HUDEP-2 (cell line): ENCODE measurements around the gene NTRK2.
A peak's percentile ranks its signal among the peaks of the same experiment; 100 is the strongest.

ENCODE experiments used
- DNase-seq, 76 experiments: peaks; one replicate each; lab custom pipeline; 2025; ENCODE audit not compliant: unreplicated experiment in 76 of 76; lab: John Stamatoyannopoulos, UW

Gene NTRK2

DNA sequence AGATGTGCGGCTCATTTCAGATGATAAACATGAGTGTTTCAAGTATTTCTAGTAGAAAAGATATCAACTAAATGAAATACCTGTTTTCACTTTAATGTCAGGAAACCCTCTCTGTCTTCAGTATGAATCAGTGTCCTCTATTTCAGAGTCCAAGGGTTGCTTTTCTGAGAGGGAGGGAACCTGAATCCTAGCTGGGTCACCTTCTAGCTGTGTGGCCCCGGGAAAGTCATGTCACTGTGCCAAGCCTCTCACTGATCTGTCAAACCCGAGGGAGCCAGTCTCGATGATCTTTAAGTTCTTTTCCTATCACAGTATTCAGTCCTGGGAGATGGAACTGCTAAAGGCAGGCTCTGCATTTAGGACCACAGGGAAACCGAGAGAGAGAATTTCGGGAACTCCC lies 258.9 kb downstream of the NTRK2 start:
- DNase-seq = no peak

- no peak for DNase-seq
Measured at GRCh38 chr9:84929068-84929467, 259.5 kb downstream of the NTRK2 start.

DNA sequence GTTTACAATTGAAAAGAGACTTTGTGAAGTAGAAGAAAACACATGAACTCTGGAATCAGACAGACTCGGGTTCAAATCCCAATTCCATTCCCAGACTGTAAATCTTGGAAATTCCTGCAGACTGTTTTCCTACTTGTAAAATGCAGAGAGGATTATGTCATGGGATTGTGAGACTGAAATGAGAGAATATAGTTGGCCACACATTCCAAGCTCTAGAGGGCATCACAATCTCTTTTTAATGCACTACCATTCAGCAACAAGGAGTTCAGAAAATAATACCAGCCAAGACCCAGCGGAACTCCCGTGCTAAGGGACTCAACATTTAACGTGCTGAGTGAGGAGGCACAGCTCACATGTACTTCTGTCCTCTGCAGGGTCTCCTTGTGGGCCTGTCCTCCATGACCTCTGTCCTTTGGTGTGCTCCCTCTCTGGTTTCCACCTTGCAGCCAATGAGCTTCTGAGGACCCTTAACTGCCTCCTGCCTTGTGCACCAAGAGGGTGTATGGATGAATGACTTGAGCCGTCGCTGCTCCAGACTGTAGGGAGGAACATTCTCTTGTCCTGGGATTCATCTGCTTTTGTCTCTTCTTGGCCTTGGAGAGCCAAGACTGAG lies 263.5 kb downstream of the NTRK2 start:
- DNase-seq = no peak

- DNase-seq = no peak
Measured at GRCh38 chr9:84935528-84936117, 266.1 kb downstream of the NTRK2 start.

GRCh38 chr9:84937180-84937579 lies 267.7 kb downstream of the NTRK2 start:
- no peak for DNase-seq

DNA sequence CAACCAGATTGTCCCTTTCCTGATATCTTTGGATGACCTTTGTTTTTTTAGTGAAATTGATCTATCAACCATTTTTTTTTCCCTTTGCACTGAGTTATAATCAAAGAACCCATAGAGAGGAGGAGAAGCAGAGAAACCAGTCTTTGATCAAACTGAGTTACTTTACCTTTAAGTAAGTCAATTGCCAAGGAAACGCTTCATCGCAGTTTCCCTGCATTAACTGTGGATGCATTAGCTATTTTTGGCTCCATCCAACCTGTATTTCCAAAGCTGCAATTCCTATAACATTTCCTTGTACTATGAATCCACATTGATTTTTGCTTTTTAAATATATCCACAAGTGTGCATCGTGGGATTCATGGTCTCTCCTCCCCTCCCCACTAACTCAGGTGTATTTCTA lies 268.1 kb downstream of the NTRK2 start:
- no peak for DNase-seq

- DNase-seq = no peak
Measured at GRCh38 chr9:84939774-84940173, 270.2 kb downstream of the NTRK2 start.

DNA sequence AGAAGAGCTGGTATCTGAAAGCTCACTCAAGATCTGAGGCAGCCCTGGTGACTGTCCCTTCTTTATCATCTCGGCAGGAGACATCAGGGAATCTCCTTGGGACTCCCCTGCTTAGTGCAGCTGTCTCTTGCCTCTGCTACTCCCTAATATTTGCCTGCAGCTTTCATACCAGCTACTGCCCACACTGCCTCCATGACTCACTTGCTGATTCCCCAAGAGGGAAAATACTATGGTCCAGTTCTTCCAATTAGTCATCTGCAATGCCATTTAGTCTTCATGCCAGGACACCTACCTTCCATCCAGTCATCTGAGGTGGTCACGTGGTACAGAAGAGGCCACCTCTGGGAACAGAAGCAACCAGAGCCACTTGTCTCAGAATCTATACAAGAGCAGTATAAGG lies 270.8 kb downstream of the NTRK2 start:
- DNase-seq = no peak

GRCh38 chr9:84941792-84942191 lies 272.3 kb downstream of the NTRK2 start:
- DNase-seq = no peak

GRCh38 chr9:84943482-84944050 lies 274.0 kb downstream of the NTRK2 start:
- DNase-seq = no peak

- DNase-seq = no peak
Measured at GRCh38 chr9:84945878-84946538, 276.5 kb downstream of the NTRK2 start.

DNA sequence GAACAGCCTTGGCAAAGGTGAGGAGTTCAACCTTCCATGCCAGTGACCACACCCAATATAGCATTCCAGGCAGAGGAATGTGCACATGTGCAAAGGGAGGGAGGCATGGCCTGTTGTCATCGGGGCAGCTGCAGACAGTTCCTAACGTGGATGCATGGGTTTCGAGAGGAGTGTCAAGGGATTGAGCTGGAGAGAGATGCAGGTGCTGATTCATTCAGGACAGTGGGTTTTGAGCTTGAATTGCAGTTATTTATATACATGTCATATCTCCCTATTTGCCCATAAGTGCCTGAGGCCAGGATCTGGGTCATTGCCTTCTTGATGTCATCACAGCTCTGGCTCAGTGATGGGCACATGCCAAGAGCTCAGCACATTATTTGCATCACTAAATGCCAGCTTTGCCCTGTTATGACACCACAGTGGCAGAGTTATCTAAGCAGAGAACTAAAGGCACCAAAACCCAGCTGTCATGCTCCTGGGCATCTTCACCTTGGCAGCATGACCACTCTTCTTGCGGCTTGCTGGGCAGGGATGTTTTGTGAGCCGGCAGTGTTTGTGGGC lies 278.0 kb downstream of the NTRK2 start:
- DNase-seq = no peak

- no peak for DNase-seq
Measured at GRCh38 chr9:84949258-84949657, 279.7 kb downstream of the NTRK2 start.

DNA sequence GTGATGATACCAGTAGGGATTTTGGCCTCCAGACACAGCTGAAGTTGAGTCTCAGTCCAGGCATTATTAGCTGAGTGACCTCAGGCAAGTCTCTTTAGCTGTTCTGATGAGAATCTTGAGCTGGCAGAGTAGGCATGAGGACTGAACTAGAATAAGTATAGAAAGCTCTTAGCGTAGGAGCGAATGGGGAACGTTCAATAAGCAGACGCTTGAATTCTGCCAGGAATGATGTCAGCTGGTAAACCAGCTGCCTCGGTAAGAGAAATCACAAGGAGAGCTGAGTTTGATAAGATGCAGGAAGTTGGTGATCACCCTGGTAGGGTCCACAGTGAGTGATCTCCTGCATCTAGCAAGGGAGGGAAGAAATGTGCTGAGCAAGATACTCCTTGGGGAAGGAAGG lies 280.4 kb downstream of the NTRK2 start:
- DNase-seq = no peak

DNA sequence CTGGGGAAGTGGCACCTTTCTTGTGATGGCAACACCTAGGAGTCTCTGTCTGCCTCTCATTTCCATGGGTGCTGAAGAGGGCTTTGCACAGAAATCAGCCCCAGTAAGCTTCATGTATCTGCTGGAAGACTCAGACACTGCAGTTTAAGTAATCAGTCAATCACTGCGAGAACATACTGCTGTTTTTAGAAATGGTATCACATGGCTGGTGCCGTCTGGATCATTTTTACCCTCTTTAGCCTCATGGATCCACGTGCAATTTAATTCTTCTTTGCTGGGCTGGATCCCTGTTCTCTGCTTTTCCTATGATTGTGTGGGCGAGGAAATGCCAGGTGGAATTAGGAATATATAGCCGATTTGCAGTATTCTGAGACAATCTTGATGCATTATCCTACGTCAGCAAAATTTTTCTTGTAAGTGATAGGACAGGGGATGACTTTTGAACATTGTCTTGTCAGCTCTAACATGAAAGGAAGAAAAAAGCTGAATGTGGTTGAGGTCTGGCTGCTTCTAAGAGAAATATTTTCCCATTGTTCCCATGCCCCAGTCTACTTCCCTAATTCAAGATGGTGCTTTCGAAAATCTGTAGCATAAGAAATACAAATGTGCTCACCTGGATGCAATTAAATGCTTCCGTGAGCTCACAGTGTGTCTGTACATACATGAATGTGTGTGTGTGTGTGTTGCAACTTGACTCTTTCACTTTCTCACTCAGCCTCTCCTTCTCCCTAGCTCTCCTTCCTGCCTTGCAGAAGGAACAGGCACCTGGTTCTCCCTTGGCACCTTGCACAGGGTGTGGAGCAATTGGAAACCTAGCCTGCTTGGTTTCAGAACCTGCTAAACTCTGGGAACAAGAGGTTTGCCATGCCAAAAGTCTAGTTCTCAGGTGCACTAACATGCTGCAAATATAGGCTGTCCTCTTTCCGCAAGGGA lies 281.6 kb downstream of the NTRK2 start:
- no peak for DNase-seq

- no peak for DNase-seq
Measured at GRCh38 chr9:84953252-84953773, 283.8 kb downstream of the NTRK2 start.

GRCh38 chr9:84953797-84954705 lies 284.5 kb downstream of the NTRK2 start:
- DNase-seq = peak in 62 of 76 experiments; percentile 1 to 77 (median 35)

DNA sequence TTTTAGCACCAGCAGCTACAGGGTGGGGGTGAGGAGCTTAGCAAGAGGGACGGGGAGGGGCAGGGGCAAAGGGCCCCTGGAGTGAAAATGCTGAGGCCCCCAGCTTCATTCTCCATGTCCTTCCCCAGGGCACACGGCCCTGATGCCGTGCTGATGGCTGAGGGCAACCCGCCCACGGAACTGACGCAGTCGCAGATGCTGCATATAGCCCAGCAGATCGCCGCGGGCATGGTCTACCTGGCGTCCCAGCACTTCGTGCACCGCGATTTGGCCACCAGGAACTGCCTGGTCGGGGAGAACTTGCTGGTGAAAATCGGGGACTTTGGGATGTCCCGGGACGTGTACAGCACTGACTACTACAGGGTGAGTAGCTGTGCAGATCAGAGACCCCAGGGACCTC lies 285.6 kb downstream of the NTRK2 start:
- no peak for DNase-seq

DNA sequence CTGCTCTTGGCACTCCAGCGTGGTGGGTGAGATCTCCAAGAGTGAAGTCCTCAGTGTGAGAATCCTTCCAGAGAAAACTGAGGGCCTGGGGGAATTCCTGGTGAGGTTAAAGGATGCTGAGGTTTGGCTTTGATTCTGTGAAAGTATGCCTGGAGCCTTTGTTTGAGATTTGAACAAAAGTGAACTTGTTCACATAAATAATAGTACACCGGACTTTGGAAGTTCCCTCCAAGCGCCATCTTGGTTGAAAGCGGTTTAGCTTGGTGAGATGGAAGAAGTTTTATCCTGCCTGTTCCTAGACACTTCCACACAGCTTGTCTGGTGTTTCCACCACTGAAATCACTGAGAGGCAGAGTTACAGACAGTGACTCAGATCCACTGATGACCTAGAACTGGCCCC lies 286.4 kb downstream of the NTRK2 start:
- DNase-seq = no peak
